Ammon's horn (tissue), 1 donor: ENCODE measurements around the gene E2F4.

Source experiments
- DNase-seq: peaks from one replicate; pipeline ENCODE4 v3.0.0-alpha.2; 2016; ENCODE audit warnings: low spot score

The E2F4 gene

GRCh38 chr16:67173808-67174705, 17.9 kb upstream of the E2F4 start:
- DNase-seq, result peak; percentile 90

DNA sequence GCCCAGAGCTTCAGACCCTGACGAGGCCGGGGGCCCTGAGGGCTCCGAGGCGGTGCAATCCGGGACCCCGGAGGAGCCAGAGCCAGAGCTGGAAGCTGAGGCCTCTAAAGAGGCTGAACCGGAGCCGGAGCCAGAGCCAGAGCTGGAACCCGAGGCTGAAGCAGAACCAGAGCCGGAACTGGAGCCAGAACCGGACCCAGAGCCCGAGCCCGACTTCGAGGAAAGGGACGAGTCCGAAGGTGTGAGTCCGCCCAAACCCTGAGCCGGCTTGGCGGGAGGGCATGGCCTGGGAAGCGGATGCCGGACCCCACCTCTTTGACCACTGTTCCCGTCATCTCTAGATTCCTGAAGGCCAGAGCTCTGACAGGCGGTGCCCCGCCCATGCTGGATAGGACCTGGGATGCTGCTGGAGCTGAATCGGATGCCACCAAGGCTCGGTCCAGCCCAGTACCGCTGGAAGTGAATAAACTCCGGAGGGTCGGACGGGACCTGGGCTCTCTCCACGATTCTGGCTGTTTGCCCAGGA, 17.2 kb upstream of the E2F4 start:
- DNase-seq, result no peak

DNA sequence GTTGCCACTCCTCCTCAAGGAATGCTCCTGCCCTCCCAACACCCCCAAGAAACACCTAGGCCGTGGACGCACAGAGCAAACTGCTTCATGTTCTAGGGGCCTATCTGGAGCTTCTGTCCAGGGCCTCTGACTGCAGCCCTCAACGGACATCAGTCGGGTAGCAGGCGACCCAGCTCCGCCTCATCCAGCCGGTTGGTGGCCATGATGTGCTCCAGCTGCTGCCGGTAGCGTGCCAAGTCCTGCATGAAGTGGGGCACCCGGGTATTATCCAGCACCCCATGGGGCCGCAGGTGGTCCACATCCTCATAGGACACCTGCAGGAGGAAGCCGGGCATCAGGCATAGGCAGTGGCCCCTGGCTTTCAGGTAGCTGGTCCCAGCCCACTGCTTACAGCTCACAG, 15.3 kb upstream of the E2F4 start:
- DNase-seq, result no peak

DNA sequence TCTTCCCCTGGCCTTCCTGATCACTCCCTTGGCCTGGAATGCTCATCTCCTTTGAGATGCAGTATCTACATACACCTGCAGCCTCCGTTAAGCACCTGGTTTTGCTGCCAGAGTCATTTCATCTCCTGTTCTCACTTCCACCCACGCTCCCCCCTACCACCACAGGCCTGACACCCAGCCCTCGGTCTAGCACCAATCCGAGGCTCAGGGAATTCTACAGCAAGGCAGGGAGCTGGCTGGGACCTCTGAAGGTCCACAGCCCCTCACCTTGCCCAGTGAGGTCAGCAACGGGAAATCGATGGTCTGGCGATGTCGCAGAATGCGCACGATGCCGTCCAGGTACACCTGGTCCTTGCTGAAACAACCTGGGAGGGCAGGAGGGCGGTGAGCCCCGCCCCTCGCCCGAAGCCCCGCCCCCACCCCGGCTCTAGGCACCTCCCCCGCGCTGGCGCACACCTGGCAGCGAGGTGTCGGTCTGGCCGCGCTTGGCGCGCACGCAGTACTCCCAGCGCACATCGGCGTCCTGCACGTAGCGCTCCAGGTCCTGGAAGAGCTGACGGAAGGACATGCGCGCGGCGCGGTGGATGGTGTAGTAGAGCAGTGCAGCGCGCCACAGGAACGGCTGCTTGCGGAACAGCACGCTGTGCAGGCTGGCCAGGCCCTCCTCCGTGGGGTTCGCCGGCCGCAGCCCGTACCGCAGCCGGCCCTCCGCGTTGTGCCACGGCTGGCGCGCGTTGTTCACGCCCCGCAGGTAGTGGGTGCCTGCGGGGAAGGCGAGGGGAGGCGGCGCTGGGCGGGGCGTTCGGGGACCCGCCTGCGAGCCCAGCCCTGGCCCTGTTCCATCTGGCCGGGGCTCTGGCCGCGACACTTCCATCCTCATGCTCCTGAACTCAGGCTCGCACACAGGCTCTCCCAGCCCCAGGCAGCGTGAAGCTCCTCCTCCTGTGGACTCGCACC, 13.9 kb upstream of the E2F4 start:
- peak; percentile 61 for DNase-seq

DNA sequence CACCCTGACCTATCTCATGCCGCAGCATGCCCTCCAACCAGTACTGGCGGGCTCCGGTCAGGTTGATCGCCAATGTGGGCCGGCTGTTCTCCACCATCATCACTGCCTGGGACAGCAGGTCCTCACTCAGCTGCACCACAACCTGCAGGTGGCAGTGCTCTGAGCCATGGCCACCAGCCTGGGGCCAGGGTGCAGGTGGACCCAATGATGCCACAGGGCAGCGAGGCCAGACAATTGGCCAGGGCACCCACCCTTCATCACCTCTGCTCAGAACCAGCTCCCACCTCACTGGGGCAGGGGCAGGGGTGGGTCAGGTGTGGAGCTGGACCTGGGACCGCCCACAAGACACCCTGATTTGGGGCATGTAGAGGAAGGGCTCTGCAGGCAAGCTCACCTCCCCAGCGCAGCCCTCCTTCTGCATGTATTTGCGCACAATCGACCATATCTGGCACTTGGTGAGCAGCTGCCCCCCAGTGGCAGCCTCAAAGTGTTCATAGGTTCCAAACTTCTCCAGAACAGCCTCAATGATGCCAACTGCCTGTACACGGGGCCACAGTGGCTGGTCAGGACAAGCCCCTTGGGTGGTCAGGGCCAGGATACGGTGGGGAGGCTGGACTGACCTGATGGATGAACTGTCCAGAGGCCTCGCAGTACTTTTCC, 12.4 kb upstream of the E2F4 start:
- DNase-seq, result no peak

DNA sequence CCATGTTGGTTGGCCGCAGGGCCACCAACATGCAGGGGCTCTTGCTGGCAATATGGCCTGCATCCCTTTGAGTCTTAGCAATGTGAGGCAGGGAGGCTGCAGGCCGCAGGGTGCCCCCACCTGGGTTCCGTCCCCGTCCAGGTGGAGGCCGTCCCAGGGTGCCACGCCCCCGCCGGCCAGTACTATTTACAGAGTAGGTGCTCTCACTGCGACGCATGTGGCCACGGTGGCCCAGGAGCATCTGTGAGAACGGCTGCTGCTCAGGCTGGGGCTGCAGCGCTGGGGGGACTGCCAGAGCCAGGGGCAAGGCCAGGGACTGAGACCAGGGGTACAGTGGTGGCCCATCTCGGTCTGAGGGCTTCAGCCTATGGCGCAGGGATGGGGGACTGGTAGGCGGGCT, 11.8 kb upstream of the E2F4 start:
- DNase-seq, result no peak

- DNase-seq, result no peak
These were observed 10.6 kb upstream of the E2F4 start for GRCh38 chr16:67181346-67181745.

- no peak for DNase-seq
These were observed 9.7 kb upstream of the E2F4 start for GRCh38 chr16:67182288-67182687.

- no peak for DNase-seq
These were observed 8.7 kb upstream of the E2F4 start for GRCh38 chr16:67183284-67183626.

DNA sequence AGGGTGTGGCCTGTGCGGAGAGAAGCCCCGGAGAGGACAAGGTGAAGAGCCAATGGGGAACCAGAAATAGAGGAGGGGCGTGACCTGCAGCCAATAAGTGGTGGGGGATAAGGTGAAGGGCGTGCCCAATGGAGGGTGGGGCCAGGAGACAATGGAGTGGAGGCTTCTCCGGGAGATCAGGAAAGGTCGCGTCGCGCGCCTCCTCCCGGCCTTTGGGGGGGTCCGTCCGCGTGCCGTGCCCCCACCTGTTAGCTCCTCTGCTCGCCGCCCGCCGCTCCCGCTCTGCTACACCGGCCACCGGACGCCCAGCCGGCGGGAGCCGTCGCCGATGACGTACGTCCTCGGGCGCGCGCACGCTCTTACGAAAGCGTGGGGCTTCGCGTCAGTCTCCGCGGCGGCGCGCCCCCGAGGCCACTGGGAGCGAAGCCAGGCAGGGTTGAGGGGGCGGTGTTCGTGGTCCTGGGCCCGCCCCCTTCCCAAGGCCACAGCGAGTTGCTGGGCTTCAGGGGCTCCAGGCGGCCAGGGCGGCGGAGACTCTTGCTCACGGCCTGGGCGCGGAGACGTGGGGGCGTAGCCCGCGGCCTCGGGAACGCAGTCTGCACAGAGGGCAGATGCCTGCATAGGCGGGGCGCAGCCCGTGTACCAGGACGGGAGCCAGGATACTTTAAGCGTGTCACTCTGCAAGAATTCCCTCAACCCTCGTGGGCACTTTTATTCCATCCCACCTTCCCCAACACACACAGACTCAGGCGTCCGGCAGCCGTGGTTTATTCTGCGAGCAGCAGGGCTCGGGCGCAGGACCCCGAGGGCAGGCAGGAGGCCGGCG, 8.1 kb upstream of the E2F4 start, which contains the start of gene MATCAP1:
Gene MATCAP1, minus strand, starts transcription at position 337 of the 826 bp plus-strand sequence. CDS start 3,353 bp downstream, outside the sequence.
- peak; percentile 99 for DNase-seq

DNA sequence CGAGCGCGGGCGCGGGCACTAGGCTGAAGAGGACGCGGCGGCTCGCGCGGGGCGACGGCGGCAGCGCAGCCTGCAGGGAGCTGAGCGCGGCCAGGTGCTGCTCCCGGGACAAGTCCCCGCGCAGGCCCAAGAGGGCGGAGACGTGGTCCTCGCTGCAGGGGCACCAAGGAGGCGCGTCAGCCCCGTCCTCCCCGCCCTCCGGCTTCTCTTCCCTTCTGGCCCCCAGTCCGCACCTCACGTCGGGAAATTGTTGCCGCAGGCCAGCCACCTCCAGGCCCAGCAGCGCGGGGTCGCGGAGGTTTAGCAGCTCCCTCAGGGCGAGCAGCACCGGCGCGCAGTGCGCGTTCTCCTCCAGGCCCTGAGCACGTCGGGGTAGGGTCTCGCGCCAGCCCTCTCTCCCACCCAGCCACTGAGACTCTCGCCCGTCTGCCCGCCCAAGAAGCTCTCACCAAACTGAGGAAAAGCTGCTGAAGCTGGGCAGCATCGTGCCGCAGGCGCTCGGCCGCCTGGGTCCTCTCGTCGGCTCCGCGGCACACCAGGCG, 7.4 kb upstream of the E2F4 start:
- DNase-seq, result no peak

GRCh38 chr16:67184995-67185650, 6.8 kb upstream of the E2F4 start:
- peak; percentile 89 for DNase-seq

GRCh38 chr16:67185651-67186134, 6.3 kb upstream of the E2F4 start:
- DNase-seq, result no peak

- no peak for DNase-seq
These were observed 5.4 kb upstream of the E2F4 start for GRCh38 chr16:67186550-67186950.

GRCh38 chr16:67187175-67187890, 4.6 kb upstream of the E2F4 start:
- no peak for DNase-seq

DNA sequence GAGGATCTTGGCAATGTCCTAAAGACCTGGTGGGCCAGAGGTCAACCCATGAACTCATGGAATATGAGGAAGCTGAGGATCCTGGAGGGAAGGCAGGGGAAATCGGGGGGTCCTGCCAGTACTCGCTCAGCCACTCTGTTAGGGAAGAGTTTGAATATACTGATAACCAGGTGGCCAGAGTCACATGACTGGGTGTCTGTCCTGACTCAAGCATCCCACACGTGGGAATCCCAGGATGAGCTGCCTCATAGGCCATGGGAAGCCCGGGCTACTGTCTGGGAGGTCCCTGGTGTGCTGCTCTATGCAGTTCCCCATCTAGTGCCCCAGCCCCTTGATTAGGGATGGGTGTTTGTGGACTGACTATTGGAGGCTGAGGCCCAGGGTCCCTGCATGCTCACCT, 3.6 kb upstream of the E2F4 start:
- no peak for DNase-seq

GRCh38 chr16:67188798-67189197, 3.2 kb upstream of the E2F4 start:
- DNase-seq, result no peak

DNA sequence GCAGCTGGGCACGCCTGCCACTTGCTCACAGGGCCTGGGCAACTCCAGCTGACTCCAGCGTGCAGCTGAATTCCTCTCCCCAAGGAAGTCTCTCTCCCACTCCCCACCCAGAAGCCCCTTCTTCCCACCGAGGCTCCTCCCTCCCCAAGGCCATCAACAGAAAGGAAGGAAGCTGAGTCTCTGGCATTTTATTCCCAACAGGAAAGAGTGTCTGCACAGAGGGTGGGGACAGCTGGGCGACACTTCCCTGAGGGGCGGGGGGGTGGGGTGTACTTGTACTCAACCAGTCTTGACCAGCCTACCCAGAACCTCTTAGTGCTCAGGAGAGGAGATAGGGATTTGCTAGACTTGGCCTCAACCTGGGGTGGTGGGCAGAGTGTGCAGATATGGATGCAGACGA, 1.9 kb upstream of the E2F4 start, which contains the start of gene EXOC3L1:
Gene EXOC3L1, minus strand, starts transcription at position 96 of the 400 bp plus-strand sequence. CDS start 460 bp downstream, outside the sequence.
- DNase-seq, result no peak
